SKM-1 treated with dmso at 0.1 percent for 144 hours (cell line): ENCODE data around the gene TP53TG3E.
"Not testable (repeated sequence)": the region's sequence is repeated elsewhere in the genome, so short reads cannot be mapped to it uniquely, and the experiment has no call there.

Experiments used
- DNase-seq: peaks from one replicate; lab custom pipeline; 2025; ENCODE audit not compliant: unreplicated experiment; lab: John Stamatoyannopoulos, UW

The TP53TG3E gene, protein sequence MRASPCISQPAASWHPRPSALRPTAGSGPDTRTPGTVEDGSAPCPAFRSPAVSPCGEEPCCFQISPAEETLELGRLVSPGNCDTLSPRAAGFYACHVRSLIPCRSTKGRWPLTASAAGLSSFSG

DNA sequence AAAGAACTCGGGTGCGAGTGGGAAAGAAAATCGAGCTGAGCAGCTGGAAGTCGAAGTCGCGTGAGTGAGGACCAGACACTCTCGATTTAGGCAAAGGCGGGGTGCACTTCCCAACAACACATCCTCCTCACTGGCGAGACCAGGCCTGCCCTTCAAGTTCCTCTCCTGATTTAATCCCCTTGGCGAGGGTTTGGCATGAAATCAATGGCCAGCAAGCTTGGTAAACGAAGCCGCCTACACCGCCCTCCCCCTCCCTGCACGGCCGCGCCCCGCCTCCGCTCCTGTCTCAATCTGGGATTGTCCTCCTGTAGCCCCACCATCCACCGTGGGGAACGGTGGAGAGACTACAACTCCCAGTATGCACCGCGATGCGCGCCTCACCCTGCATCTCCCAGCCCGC, at the start of gene TP53TG3E:
TSS of gene TP53TG3E (plus strand) at position 301 of the 400 bp plus-strand sequence. CDS start at position 369, 68 bp downstream.
- not testable (repeated sequence) for DNase-seq

GRCh38 chr16:33336226-33337012, 32.3 kb downstream of the TP53TG3E start:
- DNase-seq = not testable (repeated sequence)

DNA sequence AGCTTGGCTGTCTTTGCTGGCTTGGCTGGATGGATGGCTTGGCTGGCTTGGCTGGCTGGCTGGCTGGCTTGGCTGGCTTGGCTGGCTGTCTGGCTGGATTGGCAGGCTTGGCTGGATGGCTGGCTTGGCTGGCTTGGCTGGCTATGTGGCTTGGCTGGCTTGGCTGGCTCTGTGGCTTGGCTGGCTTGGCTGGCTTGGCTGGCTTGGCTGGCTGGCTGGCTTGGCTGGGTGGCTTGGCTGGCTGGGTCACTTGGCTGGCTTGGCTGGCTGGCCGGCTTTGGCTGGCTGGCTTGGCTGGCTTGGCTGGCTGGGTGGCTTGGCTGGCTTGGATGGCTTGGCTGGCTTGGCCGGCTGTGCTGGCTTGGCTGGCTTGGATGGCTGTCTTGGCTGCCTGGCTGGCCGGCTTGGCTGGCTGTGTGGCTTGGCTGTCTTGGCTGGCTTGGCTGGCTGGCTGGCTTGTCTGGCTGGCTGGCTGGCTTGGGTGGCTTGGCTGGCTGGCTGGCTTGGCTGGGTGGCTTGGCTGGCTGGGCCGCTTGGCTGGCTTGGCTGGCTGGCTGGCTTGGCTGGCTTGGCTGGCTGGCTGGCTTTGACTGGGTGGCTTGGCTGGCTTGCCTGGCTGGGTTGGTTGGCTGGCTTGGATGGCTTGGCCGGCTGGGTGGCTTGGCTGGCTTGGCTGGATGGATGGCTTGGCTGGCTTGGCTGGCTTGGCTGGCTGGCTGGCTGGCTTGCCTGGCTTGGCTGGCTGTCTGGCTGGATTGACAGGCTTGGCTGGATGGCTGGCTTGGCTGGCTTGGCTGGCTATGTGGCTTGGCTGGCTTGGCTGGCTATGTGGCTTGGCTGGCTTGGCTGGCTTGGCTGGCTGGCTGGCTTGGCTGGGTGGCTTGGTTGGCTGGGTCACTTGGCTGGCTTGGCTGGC, 33.8 kb downstream of the TP53TG3E start:
- DNase-seq = not testable (repeated sequence)

- DNase-seq = not testable (repeated sequence)
Measured at GRCh38 chr16:33338543-33338951, 34.4 kb downstream of the TP53TG3E start.

DNA sequence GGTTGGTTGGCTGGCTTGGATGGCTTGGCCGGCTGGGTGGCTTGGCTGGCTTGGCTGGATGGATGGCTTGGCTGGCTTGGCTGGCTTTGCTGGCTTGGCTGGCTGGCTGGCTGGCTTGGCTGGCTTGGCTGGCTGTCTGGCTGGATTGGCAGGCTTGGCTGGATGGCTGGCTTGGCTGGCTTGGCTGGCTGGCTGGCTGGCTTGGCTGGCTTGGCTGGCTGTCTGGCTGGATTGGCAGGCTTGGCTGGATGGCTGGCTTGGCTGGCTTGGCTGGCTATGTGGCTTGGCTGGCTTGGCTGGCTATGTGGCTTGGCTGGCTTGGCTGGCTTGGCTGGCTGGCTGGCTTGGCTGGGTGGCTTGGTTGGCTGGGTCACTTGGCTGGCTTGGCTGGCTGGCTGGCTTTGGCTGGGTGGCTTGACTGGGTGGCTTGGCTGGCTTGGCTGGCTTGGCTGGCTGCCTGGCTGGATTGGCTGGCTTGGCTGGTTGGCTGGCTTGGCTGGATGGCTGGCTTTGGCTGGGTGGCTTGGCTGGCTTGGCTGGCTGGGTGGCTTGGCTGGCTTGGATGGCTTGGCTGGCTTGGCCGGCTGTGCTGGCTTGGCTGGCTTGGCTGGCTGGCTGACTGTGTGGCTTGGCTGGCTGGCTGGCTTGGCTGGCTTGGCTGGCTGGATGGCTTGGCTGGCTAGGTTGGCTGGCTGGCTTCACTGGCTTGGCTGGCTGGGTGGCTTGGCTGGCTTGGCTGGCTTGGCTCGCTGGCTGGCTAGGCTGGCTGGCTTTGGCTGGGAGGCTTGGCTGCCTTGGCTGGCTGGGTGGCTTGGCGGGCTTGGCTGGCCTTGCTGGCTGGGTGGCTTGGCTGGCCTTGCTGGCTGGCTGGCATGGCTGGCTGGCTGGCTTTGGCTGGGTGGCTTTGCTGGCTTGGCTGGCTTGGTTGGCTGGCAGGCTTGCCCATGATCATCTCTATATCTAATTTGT, 35.3 kb downstream of the TP53TG3E start:
- DNase-seq = not testable (repeated sequence)
